ENCODE data around the gene CHST11.

DNA sequence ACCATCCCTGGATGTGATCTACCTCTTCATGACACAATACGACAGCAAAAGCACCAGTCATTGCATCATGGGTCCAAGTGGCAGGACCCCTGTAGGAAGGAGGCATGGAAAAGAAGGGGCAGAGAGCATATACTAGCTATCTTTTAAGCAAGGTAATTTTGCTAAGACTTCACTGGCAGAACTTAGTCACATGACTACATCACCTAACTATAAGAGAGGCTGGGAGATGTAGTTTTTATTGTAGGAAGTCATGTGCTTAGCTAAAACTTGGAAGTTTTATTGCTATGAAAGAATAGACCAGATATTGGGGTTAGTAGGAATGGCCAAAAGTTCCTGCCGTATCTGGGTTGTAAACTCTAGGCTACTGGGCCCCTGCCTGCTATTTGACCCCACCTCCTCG, 18.6 kb upstream of the CHST11 start:
- TF ChIP-seq, protein P1, sequence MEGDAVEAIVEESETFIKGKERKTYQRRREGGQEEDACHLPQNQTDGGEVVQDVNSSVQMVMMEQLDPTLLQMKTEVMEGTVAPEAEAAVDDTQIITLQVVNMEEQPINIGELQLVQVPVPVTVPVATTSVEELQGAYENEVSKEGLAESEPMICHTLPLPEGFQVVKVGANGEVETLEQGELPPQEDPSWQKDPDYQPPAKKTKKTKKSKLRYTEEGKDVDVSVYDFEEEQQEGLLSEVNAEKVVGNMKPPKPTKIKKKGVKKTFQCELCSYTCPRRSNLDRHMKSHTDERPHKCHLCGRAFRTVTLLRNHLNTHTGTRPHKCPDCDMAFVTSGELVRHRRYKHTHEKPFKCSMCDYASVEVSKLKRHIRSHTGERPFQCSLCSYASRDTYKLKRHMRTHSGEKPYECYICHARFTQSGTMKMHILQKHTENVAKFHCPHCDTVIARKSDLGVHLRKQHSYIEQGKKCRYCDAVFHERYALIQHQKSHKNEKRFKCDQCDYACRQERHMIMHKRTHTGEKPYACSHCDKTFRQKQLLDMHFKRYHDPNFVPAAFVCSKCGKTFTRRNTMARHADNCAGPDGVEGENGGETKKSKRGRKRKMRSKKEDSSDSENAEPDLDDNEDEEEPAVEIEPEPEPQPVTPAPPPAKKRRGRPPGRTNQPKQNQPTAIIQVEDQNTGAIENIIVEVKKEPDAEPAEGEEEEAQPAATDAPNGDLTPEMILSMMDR (IDR thresholded peaks at IDR 0.05) = no peak
- no peak for TF ChIP-seq ZFX (IDR thresholded peaks at IDR 0.05; ENCODE audit: borderline replicate concordance)

Data from 22Rv1 (cell line).